Measurements from ENCODE around the gene TMC4.
A peak's percentile ranks its signal among the peaks of the same experiment; 100 is the strongest.

TMC4 gene

GRCh38 chr19:54127688-54128440, 45.1 kb downstream of the TMC4 start:
- H3K9me3 ChIP-seq (ENCODE audit: low read depth, low read length) = no peaks in the 10 kb centered on the region
- no peak overlapping the region for H3K4me3 ChIP-seq
- H3K27ac ChIP-seq = no peak overlapping the region
- no peak for DNase-seq (ENCODE audit: low read depth, low spot score)
- peaks cover 36% of the 10 kb centered on the region; the same call in 1 of the 2 replicates for H3K36me3 ChIP-seq (ENCODE audit: insufficient read depth, low read length)
- H3K9ac ChIP-seq (ENCODE audit: insufficient read length) = no peak overlapping the region
- TF ChIP-seq FOXP2 (optimal IDR thresholded peaks at IDR 0.05; ENCODE audit: control extremely low read depth, extremely low read length, insufficient read depth) = no peak
- no peak for TF ChIP-seq EZH2 (IDR thresholded peaks at IDR 0.05)
- no peak for TF ChIP-seq POLR2AphosphoS5 (IDR thresholded peaks at IDR 0.05; ENCODE audit: borderline replicate concordance, low read depth, low read length)

- Histone ChIP-seq H3K9ac (ENCODE audit: insufficient read length) (no peak overlapping the region), H3K4me3 (no peak overlapping the region), H3K9me3 (ENCODE audit: low read depth, low read length) (no peaks in the 10 kb centered on the region), H3K27ac (no peak overlapping the region), H3K36me3 (ENCODE audit: insufficient read depth, low read length) (peaks cover 45% of the 10 kb centered on the region; the same call in 1 of the 2 replicates)
- DNase-seq (ENCODE audit: low read depth, low spot score) = no peak
- no peak for TF ChIP-seq FOXP2 (optimal IDR thresholded peaks at IDR 0.05; ENCODE audit: control extremely low read depth, extremely low read length, insufficient read depth)
- no peak for TF ChIP-seq POLR2AphosphoS5 (IDR thresholded peaks at IDR 0.05; ENCODE audit: borderline replicate concordance, low read depth, low read length)
- no peak for TF ChIP-seq EZH2 (IDR thresholded peaks at IDR 0.05)
Observed at GRCh38 chr19:54125713-54126112, 47.2 kb downstream of the TMC4 start.

GRCh38 chr19:54124393-54124792, 48.6 kb downstream of the TMC4 start:
- TF ChIP-seq POLR2AphosphoS5 (IDR thresholded peaks at IDR 0.05; ENCODE audit: borderline replicate concordance, low read depth, low read length) = no peak
- TF ChIP-seq EZH2 (IDR thresholded peaks at IDR 0.05) = no peak
- TF ChIP-seq FOXP2 (optimal IDR thresholded peaks at IDR 0.05; ENCODE audit: control extremely low read depth, extremely low read length, insufficient read depth) = no peak
- no peak overlapping the region for H3K27ac ChIP-seq

GRCh38 chr19:54123682-54124081, 49.3 kb downstream of the TMC4 start:
- Histone ChIP-seq H3K4me3 (no peak overlapping the region), H3K27ac (no peak overlapping the region), H3K9me3 (ENCODE audit: low read depth, low read length) (no peaks in the 10 kb centered on the region), H3K9ac (ENCODE audit: insufficient read length) (no peak overlapping the region), H3K36me3 (ENCODE audit: insufficient read depth, low read length) (peaks cover 46% of the 10 kb centered on the region; the same call in 1 of the 2 replicates)
- no peak for DNase-seq (ENCODE audit: low read depth, low spot score)
- TF ChIP-seq FOXP2 (optimal IDR thresholded peaks at IDR 0.05; ENCODE audit: control extremely low read depth, extremely low read length, insufficient read depth) (no peak), EZH2 (IDR thresholded peaks at IDR 0.05) (no peak), POLR2AphosphoS5 (IDR thresholded peaks at IDR 0.05; ENCODE audit: borderline replicate concordance, low read depth, low read length) (no peak)

More at GRCh38 chr19:54124393-54124792, 48.6 kb downstream of the TMC4 start:
- Histone ChIP-seq H3K9ac (ENCODE audit: insufficient read length) (no peak overlapping the region), H3K4me3 (no peak overlapping the region), H3K9me3 (ENCODE audit: low read depth, low read length) (no peaks in the 10 kb centered on the region), H3K36me3 (ENCODE audit: insufficient read depth, low read length) (peaks cover 47% of the 10 kb centered on the region; the same call in 1 of the 2 replicates)
- no peak for DNase-seq (ENCODE audit: low read depth, low spot score)

GRCh38 chr19:54121259-54121658, 51.7 kb downstream of the TMC4 start:
- TF ChIP-seq POLR2AphosphoS5 (IDR thresholded peaks at IDR 0.05; ENCODE audit: borderline replicate concordance, low read depth, low read length) = no peak
- TF ChIP-seq FOXP2 (optimal IDR thresholded peaks at IDR 0.05; ENCODE audit: control extremely low read depth, extremely low read length, insufficient read depth) = no peak
- TF ChIP-seq EZH2 (IDR thresholded peaks at IDR 0.05) = no peak
- Histone ChIP-seq H3K9ac (ENCODE audit: insufficient read length) (no peak overlapping the region), H3K4me3 (no peak overlapping the region), H3K27ac (no peak overlapping the region), H3K9me3 (ENCODE audit: low read depth, low read length) (no peaks in the 10 kb centered on the region), H3K36me3 (ENCODE audit: insufficient read depth, low read length) (peaks cover 37% of the 10 kb centered on the region; the same call in 1 of the 2 replicates)
- DNase-seq (ENCODE audit: low read depth, low spot score) = no peak

GRCh38 chr19:54115109-54116063, 57.6 kb downstream of the TMC4 start, which contains the start of the genes PRPF31 and TFPT:
PRPF31 (plus strand) TSS chr19:54115754; CDS start chr19:54118279, 2,525 bp downstream.
TFPT (minus strand) TSS chr19:54115657; CDS start chr19:54115269, 388 bp downstream.
- H3K9me3 ChIP-seq (ENCODE audit: low read depth, low read length) = no peaks in the 10 kb centered on the region
- H3K9ac ChIP-seq (ENCODE audit: insufficient read length) = peak within 1 kb of the TSS; percentile 96
- DNase-seq (ENCODE audit: low read depth, low spot score) = peak; percentile 96
- H3K27ac ChIP-seq = peak within 1 kb of the TSS; percentile 93
- TF ChIP-seq FOXP2 (optimal IDR thresholded peaks at IDR 0.05; ENCODE audit: control extremely low read depth, extremely low read length, insufficient read depth) = no peak
- TF ChIP-seq POLR2AphosphoS5 (IDR thresholded peaks at IDR 0.05; ENCODE audit: borderline replicate concordance, low read depth, low read length) = peak; percentile 79
- peaks cover 13% of the 10 kb centered on the region; the same call in 1 of the 2 replicates for H3K36me3 ChIP-seq (ENCODE audit: insufficient read depth, low read length)
- H3K4me3 ChIP-seq = peak within 1 kb of the TSS; percentile 97

- H3K27ac ChIP-seq = no peak overlapping the region
- H3K9me3 ChIP-seq (ENCODE audit: low read depth, low read length) = no peaks in the 10 kb centered on the region
- peak overlapping the region; percentile 97 for H3K4me3 ChIP-seq
- peak overlapping the region; percentile 96 for H3K9ac ChIP-seq (ENCODE audit: insufficient read length)
- peaks cover 15% of the 10 kb centered on the region; the same call in 1 of the 2 replicates for H3K36me3 ChIP-seq (ENCODE audit: insufficient read depth, low read length)
- no peak for TF ChIP-seq FOXP2 (optimal IDR thresholded peaks at IDR 0.05; ENCODE audit: control extremely low read depth, extremely low read length, insufficient read depth)
- TF ChIP-seq EZH2 (IDR thresholded peaks at IDR 0.05) = no peak
- TF ChIP-seq POLR2AphosphoS5 (IDR thresholded peaks at IDR 0.05; ENCODE audit: borderline replicate concordance, low read depth, low read length) = no peak
- no peak for DNase-seq (ENCODE audit: low read depth, low spot score)
Observed at GRCh38 chr19:54114340-54115108, 58.4 kb downstream of the TMC4 start.

Data from SK-N-MC (cell line).